Activated T-helper 1 cell treated with Interleukin-2 at 50 U/mL for 16 hours (primary cell): ENCODE data around the gene TEKT2.

Experiments used
- DNase-seq: peaks from one replicate; pipeline ENCODE4 v3.0.0-alpha.2; 2020; ENCODE audit warnings: low read depth

The TEKT2 gene

DNA sequence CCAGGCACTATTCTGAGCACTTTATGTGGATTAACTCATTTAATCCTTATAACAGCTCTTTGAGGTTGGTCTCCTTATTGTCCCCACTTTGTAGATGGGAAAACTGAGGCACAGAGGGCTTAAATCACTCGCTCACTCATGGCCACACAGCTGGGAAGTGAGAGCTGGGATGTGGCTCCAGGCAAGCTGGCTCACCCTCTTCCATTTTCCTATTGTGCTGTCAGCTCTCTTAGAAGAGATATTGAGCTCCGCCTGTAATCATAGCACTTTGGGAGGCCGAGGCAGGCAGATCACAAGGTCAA, 45.0 kb downstream of the TEKT2 start:
- DNase-seq, result no peak

DNA sequence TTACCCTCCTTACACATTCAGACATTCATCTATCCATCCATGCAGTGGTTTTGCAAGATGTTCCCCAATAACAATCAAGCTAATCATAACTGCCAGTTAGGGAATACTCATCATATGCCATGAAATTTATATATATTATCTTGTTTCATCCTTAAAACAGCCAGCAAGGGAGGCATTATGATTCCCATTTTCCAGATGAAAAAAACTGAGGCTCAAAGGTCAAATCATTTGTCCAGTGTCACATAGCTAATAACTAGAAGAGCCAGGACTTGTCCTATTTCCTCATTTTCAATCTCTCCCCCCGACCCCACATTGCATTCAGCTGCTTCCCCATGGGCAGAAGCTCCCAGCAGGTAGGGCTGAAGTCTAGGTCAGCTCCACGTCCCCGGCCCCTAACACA, 48.1 kb downstream of the TEKT2 start:
- no peak for DNase-seq

DNA sequence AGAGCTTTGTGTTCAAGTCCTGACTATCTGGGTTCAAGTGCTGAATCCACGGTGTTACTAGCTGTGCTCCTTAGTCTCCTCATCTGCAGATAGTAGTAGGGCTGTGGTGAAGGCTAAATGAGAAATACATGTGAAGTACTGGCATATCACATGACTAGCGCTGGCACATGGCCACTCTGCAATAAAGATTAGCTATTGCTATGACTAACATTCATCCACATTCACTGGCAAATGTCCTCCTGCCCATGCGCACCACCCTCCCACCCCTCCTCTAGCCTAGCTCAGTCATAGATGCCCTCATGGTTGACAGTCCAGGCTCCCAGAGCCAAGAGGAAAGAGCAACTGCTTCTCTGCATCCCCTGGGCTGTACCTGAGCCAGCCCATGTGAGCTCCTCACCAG, 49.6 kb downstream of the TEKT2 start:
- DNase-seq, result no peak

DNA sequence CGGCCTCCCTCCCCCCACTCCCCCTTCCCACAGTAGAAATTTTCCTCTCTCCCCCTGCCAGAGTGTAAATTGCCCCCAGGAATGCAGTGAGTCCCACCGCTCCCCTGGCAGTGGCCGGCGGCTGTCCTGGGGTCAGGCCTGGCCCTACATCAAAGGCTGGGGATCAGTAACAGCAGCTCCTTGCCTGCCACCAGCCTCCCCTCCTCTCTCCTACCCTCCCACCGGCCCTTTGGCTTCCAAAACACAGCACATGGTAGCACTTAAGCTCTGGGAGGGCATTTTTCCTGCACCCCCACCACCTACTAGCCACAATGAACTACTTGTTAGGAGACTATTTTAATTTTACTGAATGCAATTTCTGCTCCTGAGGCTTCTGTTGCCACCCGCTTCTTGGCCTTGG, 50.1 kb downstream of the TEKT2 start:
- no peak for DNase-seq

DNA sequence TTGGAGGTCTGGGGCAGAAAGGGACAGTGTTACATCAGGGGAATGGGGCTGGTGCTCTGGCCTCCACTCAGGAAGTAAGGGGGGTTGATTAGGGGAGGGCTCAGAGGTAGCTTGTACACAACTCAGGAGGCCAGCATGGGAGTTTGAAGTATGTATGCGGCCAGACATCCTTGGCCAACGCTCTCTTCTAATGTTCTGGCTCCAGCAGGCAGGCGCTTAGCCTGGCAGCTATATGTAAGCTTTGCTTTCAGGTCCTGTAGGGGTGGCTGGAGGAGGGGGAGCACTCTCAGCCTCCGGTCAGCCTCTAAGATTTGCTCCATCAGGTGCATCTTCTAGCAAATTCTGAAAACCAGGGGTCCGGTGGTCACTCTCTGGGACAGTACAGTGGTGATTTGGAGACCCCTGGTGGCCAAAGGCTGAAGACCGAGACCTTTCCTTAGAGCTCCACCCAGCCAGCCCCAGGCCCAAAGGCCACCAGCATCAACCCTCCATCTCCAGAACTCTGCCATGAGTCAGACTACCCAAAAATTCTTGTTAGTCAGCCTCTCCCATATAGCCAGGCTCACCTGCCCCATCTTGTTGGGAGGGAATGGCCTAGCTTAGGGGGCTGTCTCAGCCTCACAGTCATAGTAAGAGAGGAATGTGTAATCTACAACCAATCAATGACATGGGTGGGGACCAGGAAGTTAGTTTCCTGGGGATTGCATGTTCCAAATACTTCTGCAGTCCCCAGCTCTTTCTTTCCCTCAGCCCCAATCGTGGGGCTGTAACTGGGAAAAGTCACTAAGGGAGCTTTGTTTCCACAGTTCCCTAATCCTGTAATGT, 50.8 kb downstream of the TEKT2 start:
- no peak for DNase-seq

DNA sequence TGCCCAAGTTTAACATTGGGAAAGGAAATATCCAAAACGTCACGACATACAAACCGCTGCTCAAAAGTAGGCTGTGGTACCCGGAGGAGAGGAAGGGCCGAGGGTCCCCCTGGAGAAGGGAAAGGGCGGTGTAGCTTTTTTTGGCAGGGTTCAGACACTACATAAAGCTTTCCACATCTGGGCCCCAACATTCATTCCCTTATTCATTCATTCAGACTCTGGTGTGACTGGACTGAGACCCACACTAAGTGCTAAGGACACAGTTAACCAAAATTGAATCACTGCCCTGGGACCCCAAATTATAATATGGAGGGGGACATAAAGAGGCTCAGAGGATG, 51.4 kb downstream of the TEKT2 start:
- no peak for DNase-seq

DNA sequence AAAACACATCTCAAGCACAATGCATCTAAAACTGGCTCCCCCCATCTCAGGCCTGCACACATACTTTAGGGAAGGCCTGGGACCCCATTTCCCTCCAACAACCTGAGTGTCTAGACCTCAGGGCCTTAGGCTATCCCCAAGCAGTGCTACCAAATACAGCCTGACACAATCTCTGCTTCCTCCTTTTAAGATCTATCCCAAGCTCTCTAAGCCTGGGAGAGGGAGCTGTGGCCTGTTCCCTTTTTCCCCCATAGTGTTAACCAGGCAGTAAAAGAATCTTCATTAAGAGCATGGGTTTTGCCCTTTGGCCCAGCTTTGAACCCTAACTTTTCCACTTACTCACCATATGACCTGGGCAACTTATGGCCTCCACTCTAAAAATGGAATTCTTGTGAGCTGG, 51.9 kb downstream of the TEKT2 start:
- DNase-seq, result no peak

DNA sequence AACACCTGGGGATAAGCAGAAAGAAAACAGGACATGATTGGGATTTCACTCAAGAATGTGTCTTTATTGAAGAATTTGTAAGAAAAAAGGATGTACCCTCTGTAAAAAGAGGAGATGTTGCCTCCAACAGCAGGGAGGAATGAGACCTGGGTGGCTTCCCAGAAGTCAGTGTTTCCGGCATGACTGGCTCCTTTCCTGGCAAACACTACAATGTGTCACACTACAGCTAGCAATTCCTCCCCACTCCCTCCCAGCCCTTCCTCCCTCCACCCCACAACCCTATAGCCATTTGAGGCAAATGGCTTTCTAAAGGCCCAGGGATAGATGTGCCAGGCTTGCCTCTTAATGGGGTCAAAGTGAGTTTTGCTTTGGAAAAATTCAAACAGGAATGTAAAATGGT, 52.6 kb downstream of the TEKT2 start:
- DNase-seq, result no peak

DNA sequence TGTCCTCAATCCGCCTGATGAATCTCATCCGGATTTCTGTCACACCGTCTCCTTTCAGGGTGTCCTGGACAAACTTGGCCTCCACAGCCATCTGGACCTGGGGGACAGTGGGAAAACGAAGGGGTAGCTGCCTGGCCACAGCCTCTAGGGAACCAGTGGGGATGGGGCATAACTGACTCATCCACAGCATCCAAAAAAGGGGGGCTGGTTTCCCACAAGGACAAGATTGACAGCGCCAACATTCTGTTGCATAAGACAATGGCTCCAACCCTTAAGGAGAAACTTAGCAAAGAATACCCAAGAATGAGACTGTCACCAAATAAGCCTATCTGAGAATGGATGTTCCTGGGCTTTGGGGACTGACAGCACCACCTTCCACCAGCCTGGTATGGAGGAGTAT, 53.3 kb downstream of the TEKT2 start:
- no peak for DNase-seq

DNA sequence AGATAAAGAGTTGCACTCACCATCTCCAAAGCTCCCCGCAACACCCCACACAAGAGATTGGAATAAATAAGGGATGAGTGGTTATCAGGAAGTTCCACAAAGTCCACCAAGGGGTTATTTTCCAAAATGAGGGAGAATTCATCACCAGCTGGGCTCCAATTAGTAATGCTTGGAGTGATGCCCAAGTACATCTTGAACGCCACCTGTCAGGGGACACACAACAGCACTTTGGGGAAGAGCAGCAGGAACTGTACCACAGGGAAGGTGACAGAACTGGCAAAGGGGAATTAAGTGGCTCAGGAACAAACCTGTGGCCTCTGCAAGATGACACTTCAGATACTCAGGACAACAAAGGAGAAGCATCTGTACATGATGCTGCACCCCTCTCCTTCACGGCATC, 53.9 kb downstream of the TEKT2 start:
- DNase-seq, result no peak
